Naive B cell (primary cell): ENCODE measurements around the gene ULBP3. TPM values are rescaled to one million over a fixed set of nuclear protein-coding genes. Genes with fewer than 3 reads are reported as not detected.
A peak's percentile ranks its signal among the peaks of the same experiment; 100 is the strongest.
"Not testable (repeated sequence)": the region's sequence is repeated elsewhere in the genome, so short reads cannot be mapped to it uniquely, and the experiment has no call there.

Experiments
- ATAC-seq, 2 donors: fragments of 150-1000 bp; cut with Tn5 transposase; 2 replicates each; pipeline ENCODE4 v1.10.0; 2021; ENCODE audit warnings: low read depth in 2 of 2, mild to moderate bottlenecking in 2 of 2, moderate library complexity in 2 of 2
- DNase-seq: peaks from one replicate; pipeline ENCODE4 v3.0.0; 2022
- H3K27ac Mint-ChIP-seq, 6 donors: one replicate each; pipeline ENCODE4 v1.8.0; 2020 to 2022; ENCODE audit warnings: mild to moderate bottlenecking in 6 of 6, mixed read lengths in 6 of 6, moderate library complexity in 5 of 6, inconsistent platforms in 2 of 6
- H3K27me3 Mint-ChIP-seq, 3 donors: one replicate each; pipeline ENCODE4 v1.8.0; 2021 to 2022; ENCODE audit warnings: mixed read lengths in 3 of 3, mild to moderate bottlenecking in 1 of 3
- H3K36me3 Mint-ChIP-seq, 2 donors: one replicate each; pipeline ENCODE4 v1.8.0; 2020 to 2022; ENCODE audit warnings: mixed read lengths in 2 of 2, inconsistent platforms in 1 of 2, mild to moderate bottlenecking in 1 of 2
- H3K4me1 Mint-ChIP-seq, 3 donors: one replicate each; pipeline ENCODE4 v1.8.0; 2020 to 2022; ENCODE audit warnings: mixed read lengths in 3 of 3, inconsistent platforms in 1 of 3, mild to moderate bottlenecking in 1 of 3, moderate library complexity in 1 of 3
- H3K4me3 Mint-ChIP-seq, 8 donors: one replicate each; pipeline ENCODE4 v1.8.0; 2020 to 2022; ENCODE audit warnings: mild to moderate bottlenecking in 8 of 8, mixed read lengths in 8 of 8, moderate library complexity in 8 of 8, inconsistent platforms in 2 of 8
- H3K9me3 Mint-ChIP-seq, 7 donors: one replicate each; pipeline ENCODE4 v1.8.0; 2020 to 2022; ENCODE audit warnings: mixed read lengths in 7 of 7, mild to moderate bottlenecking in 5 of 7, inconsistent platforms in 2 of 7, moderate library complexity in 1 of 7
- polyA plus RNA-seq, 6 donors: library from polyadenylated mRNA; unstranded; fragments of 300-500 nt; fragmentation: Illumina TruSeq; gene quantifications; one replicate each; pipeline ENCODE4 v1.2.3, GENCODE V29; 2021; ENCODE audit warnings: low read depth in 6 of 6

The ULBP3 gene
- polyA plus RNA-seq, 6 donors from 2014 or later = not detected

DNA sequence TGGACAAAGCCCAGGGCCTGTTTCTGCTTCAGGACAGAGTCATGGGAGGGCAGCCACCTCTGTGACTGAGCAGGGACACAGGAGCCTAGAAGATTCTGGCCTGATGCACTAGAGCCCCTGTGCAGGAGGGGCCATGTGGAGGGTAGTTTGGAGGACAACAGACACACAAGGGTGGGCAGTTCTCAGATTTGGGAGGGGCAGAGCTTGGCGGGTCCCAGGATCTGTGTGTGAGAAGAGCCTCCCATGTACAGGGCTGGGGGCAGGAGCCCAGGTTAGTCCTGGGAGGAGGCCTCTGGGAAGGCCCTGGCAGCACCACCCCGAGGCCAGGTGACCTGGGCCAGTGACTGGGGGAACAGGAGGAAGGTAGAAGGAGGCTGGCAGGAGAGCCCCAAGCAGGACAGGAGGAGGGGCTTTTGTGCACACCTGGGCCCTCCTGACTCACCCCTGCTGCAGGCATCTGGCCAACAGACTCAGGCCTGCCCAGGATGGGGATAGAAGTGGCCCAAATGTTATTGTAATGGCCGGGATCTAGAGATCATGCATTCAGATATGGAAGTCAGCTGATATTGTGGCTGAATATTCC is 1.4 kb upstream of the ULBP3 start:
- peak overlapping the region in 4 of 8 donors; percentile 37 to 94 (median 68) for H3K4me3 Mint-ChIP-seq
- H3K4me1 Mint-ChIP-seq = peaks cover 15 to 20% (median 19%) of the 10 kb centered on the region in 3 donors
- peaks cover 0 to 4% of the 10 kb centered on the region in 2 donors for H3K36me3 Mint-ChIP-seq
- DNase-seq (no peak), ATAC-seq (no peak)
- H3K27me3 Mint-ChIP-seq = peaks cover 38 to 51% (median 45%) of the 10 kb centered on the region in 3 donors
- H3K27ac Mint-ChIP-seq = no peak overlapping the region
- H3K9me3 Mint-ChIP-seq = no peaks in the 10 kb centered on the region

DNA sequence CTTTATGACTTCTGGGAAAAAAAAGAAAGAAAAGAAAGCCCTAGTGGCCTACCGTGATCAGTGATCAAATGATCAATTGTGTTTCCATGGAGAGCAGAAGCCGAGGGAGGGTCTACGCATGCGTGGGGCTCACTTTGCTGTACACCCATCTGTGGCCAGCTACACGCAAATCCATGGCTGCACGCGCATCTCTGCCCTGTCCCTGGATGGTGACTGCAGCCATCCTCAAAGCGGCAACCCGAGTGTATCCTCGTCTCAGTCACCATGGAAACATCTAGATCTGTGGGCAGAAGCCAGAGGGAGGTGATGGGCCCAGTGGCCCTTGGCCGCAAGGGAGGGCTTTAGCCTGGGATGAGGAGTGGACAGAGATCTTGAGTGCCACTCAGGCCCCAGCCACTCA is 785 bp upstream of the ULBP3 start:
- Mint-ChIP-seq H3K9me3 (no peaks in the 10 kb centered on the region), H3K27ac (peak overlapping the region in 1 of 6 donors; percentile 59), H3K4me3 (peak overlapping the region in 5 of 8 donors; percentile 33 to 94 (median 84)), H3K4me1 (peaks cover 15 to 20% (median 19%) of the 10 kb centered on the region in 3 donors), H3K27me3 (peaks cover 38 to 52% (median 51%) of the 10 kb centered on the region in 3 donors), H3K36me3 (peaks cover 0 to 4% of the 10 kb centered on the region in 2 donors)
- ATAC-seq (no peak), DNase-seq (no peak)

DNA sequence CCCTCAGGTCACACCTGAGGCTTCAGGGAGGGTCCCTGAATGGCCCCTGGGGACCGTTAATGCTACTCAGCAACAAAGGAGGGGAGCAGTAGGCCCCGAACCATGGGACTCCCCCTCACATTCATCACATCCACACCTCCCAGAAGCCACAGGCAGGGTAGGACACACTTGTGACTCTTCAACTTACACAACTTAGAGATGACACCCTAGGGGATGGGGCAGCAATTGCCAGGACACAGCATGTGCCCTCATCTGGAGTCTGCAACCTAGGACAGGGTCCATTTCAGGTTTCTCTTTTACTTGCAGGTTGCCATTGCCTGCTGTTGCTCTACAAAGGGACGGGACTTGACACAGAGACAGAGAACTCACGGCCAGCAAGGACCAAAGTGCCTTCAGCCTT is 770 bp downstream of the ULBP3 start:
- peaks cover 33 to 51% (median 47%) of the 10 kb centered on the region in 3 donors for H3K27me3 Mint-ChIP-seq
- H3K4me3 Mint-ChIP-seq = peak overlapping the region; percentile 78 to 94 (median 90)
- ATAC-seq = no peak
- H3K4me1 Mint-ChIP-seq = peaks cover 15 to 20% (median 19%) of the 10 kb centered on the region in 3 donors
- peak overlapping the region in 2 of 6 donors; percentile 14 to 43 for H3K27ac Mint-ChIP-seq
- no peak for DNase-seq
- peaks cover 0 to 4% of the 10 kb centered on the region in 2 donors for H3K36me3 Mint-ChIP-seq
- H3K9me3 Mint-ChIP-seq = no peaks in the 10 kb centered on the region

DNA sequence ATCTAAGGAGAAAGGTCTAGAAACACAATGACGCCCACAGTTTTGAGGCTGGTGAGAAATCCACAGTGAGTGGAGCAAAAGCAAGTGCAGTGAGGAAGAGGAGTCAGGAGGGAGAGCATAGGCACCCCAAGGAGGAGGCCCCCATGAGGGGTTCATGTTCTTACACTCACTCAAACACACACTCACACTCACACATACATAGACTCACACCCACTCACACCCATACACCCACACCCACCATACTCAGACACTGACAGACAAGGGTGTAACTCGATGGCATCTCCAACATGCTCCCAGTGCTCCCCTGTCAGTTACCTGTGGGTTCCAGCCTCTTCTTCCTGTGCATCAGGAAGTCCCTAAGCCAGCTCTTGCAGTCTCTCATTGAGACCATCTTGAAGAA is 3.8 kb downstream of the ULBP3 start:
- H3K4me1 Mint-ChIP-seq = peaks cover 9 to 14% (median 11%) of the 10 kb centered on the region in 3 donors
- H3K27ac Mint-ChIP-seq = no peak overlapping the region
- H3K9me3 Mint-ChIP-seq = no peaks in the 10 kb centered on the region
- DNase-seq = no peak
- peak overlapping the region in 1 of 8 donors; percentile 31 for H3K4me3 Mint-ChIP-seq
- peaks cover 0 to 8% of the 10 kb centered on the region in 2 donors for H3K36me3 Mint-ChIP-seq
- peaks cover 37 to 38% (median 37%) of the 10 kb centered on the region in 3 donors for H3K27me3 Mint-ChIP-seq
- ATAC-seq = no peak

DNA sequence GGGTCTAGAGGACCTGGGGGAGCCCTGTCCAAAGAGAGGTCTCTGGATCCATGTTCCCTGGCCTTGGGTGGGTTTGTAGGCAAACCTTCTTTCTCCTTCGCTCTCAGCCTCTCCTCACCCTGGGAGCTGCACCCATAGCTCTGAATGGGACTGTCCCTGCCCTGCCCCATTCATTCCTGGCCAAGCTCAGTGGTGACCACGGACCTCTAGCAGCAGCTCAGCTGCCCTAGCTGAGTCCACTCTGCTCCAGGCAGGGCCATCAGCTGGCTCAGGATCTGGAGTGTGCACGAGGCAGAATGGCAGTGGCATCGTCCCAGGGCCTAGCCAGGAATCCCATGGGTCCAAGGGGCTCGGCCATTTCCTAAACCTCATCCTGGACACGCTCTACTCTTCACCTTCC is 5.3 kb downstream of the ULBP3 start:
- H3K4me3 Mint-ChIP-seq = no peak overlapping the region
- DNase-seq (no peak), ATAC-seq (no peak)
- peaks cover 0 to 8% of the 10 kb centered on the region in 2 donors for H3K36me3 Mint-ChIP-seq
- H3K27ac Mint-ChIP-seq = no peak overlapping the region
- no peaks in the 10 kb centered on the region for H3K9me3 Mint-ChIP-seq
- H3K4me1 Mint-ChIP-seq = peaks cover 4 to 9% (median 7%) of the 10 kb centered on the region in 3 donors
- H3K27me3 Mint-ChIP-seq = peaks cover 43 to 53% (median 51%) of the 10 kb centered on the region in 3 donors

DNA sequence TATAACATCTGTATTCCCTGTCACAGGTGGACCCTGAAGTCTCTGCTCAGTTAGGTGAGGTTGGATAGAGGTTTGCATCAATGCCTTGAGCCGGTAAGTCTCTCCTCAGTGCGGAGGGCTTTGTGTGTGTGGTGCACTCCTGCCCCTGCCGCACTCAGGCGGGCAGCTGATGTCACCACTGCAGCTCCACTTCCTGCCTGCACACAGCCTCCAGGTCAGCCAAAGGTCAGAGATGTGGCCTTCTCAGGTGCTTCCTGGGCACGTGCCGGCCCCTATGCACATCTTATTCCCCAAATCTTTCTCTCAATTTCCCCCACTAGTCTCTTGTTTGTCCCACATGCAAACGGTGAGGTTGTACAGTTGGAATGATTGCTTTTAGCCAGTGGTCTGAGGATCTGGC is 8.9 kb downstream of the ULBP3 start:
- not testable (repeated sequence) for H3K9me3 Mint-ChIP-seq, H3K4me1 Mint-ChIP-seq, H3K36me3 Mint-ChIP-seq, H3K27ac Mint-ChIP-seq, DNase-seq, H3K4me3 Mint-ChIP-seq
- ATAC-seq = peak; percentile 67 to 75
- H3K27me3 Mint-ChIP-seq = peaks cover 43 to 57% (median 45%) of the 10 kb centered on the region in 3 donors

DNA sequence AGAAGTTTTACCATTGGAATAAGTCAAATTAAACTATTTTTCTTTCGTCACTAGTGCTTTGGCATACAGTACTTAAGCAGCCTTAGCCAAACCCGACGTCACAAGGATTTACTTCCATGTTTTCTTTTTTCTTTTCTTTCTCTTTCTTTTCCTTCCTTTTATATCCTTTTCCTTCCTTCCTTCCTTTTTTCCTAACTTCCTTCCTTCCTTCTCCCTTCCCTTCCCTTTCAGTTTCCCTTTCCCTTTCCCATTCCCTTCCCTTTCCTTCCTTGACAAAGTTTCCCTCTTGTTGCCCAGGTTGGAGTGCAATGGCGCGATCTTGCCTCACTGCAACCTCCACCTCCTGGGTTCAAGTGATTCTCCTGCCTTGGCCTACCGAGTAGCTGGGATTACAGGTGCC is 9.9 kb downstream of the ULBP3 start:
- H3K4me1 Mint-ChIP-seq = peaks cover 0 to 5% (median 3%) of the 10 kb centered on the region in 3 donors

DNA sequence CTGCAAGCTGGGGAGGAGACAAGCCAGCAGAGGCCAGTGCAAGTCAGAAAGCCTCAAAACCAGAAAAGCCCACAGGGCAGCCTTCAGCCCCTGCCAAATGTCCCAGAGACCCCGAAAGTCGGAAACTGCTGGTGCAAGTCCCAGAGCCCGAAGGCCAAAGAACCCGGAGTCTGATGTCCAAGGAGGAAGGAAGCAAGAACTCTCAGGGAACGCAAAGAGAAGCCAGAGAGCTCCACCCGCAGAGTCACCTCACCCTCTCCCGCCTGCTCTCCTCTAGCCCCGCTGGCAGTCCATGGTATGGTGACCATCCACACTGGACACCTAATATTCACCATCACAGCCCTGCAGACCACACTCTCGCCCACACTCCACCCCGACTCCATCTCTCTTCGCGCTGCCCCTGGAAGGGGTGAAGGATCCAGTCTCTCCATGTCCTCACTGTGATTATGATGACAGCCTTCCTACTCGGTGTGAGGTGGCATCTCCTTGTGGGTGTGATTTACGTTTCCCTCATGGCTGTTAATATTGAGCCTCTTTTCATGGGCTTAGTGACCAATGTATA is 10.6 kb downstream of the ULBP3 start:
- Mint-ChIP-seq H3K27ac (no peak overlapping the region), H3K9me3 (peaks cover 0 to 19% (median 5%) of the 10 kb centered on the region in 7 donors), H3K4me1 (peaks cover 0 to 5% (median 3%) of the 10 kb centered on the region in 3 donors), H3K4me3 (no peak overlapping the region), H3K27me3 (peaks cover 49 to 58% (median 52%) of the 10 kb centered on the region in 3 donors), H3K36me3 (peaks cover 4 to 22% of the 10 kb centered on the region in 2 donors)
- ATAC-seq (no peak), DNase-seq (no peak)

More for the DNA sequence above, 9.9 kb downstream of the ULBP3 start:
- Mint-ChIP-seq H3K27me3 (peaks cover 45 to 57% (median 50%) of the 10 kb centered on the region in 3 donors), H3K27ac (peak overlapping the region in 1 of 6 donors; percentile 75), H3K9me3 (peaks cover 0 to 16% (median 5%) of the 10 kb centered on the region in 7 donors), H3K4me3 (peak overlapping the region in 1 of 8 donors; percentile 66), H3K36me3 (peaks cover 4 to 18% of the 10 kb centered on the region in 2 donors)
- ATAC-seq = no peak
- no peak for DNase-seq

DNA sequence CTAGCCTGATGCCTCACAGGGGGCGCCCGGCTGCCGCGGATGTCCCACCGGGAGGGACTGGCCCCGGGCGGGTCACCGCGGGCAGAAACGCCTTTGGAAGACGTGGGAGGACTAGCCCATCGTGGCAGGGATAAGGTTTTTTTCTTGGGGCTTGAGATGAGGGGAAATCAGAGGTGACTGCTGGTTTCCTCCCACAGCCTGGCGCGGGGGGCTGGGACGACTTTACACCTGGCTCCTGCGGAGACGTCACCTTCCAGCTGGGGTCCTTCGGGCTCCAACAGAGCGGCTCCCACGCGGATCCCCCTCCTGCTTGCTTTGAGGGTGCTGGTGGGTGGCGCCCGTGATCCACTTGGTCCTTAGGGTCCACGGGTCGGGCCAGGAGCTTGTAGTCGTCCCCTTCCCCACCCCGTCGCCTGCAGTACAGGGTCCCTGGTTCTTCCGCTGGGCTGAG is 11.4 kb downstream of the ULBP3 start:
- Mint-ChIP-seq H3K4me3 (no peak overlapping the region), H3K27me3 (peaks cover 57 to 66% (median 58%) of the 10 kb centered on the region in 3 donors), H3K36me3 (peaks cover 4 to 22% of the 10 kb centered on the region in 2 donors), H3K9me3 (peaks cover 0 to 19% (median 6%) of the 10 kb centered on the region in 7 donors), H3K27ac (no peak overlapping the region), H3K4me1 (peaks cover 3 to 6% (median 5%) of the 10 kb centered on the region in 3 donors)
- no peak for ATAC-seq
- no peak for DNase-seq

DNA sequence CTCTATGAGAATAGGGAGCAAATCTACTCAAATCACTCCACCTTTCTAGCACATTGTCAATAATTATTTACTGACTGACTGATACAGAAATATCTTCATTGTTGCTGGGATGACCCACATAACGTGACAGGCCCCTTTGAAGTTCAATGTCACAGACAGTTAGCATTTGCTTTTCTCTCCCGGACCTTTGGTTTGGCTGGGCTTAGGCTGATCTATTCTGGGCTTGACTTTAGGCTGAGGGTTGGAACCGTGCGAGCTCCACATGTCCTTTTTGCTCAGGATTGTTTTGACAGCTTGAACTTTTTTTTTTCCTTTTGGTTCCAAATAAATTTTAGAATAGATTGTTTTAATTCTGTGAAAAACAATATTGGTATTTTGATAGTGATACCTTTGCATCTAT is 12.0 kb downstream of the ULBP3 start:
- peaks cover 7 to 22% of the 10 kb centered on the region in 2 donors for H3K36me3 Mint-ChIP-seq
- peaks cover 58 to 72% (median 63%) of the 10 kb centered on the region in 3 donors for H3K27me3 Mint-ChIP-seq
- peaks cover 0 to 19% (median 6%) of the 10 kb centered on the region in 7 donors for H3K9me3 Mint-ChIP-seq
- H3K4me3 Mint-ChIP-seq = no peak overlapping the region
- peaks cover 3 to 8% (median 5%) of the 10 kb centered on the region in 3 donors for H3K4me1 Mint-ChIP-seq
- no peak overlapping the region for H3K27ac Mint-ChIP-seq
- no peak for DNase-seq
- no peak for ATAC-seq

DNA sequence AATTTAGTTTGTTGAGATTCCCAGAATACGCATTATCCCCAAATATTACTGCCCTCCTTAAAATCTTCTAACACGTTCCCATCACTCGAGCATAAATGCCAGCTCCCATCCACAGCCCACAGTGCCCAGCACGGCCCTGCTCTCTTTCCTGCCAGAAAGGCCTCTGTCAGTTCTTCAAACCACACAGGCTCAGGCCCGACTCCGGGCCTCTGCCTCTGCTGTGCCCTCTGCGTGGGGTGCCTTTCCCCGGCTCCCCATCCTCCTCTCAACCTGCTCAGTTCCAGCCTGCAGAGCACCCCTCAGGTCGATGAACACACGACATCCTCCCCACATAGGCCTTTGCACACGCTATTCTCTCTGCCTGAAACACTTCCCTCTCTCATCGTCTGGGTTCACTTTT is 12.8 kb downstream of the ULBP3 start:
- Mint-ChIP-seq H3K27me3 (peaks cover 59 to 77% (median 67%) of the 10 kb centered on the region in 3 donors), H3K4me3 (no peak overlapping the region), H3K27ac (no peak overlapping the region), H3K9me3 (peaks cover 0 to 19% (median 6%) of the 10 kb centered on the region in 7 donors), H3K36me3 (peaks cover 5 to 22% of the 10 kb centered on the region in 2 donors), H3K4me1 (peaks cover 3 to 8% (median 5%) of the 10 kb centered on the region in 3 donors)
- ATAC-seq (no peak), DNase-seq (no peak)

DNA sequence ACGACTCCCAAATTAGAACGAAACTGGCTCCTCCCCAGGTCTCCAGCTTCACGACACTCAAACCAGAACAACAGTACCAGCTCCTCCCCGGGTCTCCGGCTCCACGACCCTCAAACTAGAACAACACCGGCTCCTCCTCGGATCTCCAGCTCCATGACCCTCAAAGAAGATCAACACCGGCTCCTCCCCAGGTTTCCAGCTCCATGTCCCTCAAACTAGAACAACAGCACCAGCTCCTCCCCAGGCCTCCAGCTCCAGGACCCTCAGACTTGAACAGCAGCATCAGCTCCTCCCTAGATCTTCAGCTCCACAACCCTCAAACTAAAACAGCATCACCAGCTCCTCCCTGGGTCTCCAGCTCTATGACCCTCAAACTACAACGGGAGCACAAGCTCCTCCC is 13.8 kb downstream of the ULBP3 start:
- Mint-ChIP-seq H3K27ac (peak overlapping the region in 1 of 6 donors; percentile 54), H3K4me3 (peak overlapping the region in 1 of 8 donors; percentile 65), H3K27me3 (peaks cover 62 to 86% (median 73%) of the 10 kb centered on the region in 3 donors), H3K36me3 (peaks cover 5 to 22% of the 10 kb centered on the region in 2 donors), H3K9me3 (peaks cover 0 to 19% (median 6%) of the 10 kb centered on the region in 7 donors), H3K4me1 (peaks cover 3 to 8% (median 3%) of the 10 kb centered on the region in 3 donors)
- no peak for ATAC-seq
- DNase-seq = no peak

DNA sequence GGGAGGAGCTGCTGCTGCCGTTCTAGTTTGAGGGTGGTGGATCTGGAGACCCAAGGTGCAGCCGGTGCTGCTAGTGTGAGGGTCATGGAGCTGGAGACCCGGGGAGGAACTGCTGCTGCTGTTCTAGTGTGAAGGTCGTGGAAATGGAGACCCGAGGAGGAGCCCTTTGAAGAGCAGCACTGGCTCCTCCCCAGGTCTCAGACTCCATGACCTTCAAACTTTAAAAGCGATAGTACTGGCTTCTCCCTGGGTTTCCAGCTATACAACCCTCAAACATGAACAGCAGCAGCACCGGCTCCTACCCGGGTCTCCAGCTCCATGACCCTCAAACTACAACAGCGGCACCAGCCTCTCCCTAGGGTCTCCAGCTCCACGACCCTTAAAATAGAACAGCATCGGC is 15.5 kb downstream of the ULBP3 start:
- Mint-ChIP-seq H3K27me3 (peaks cover 57 to 72% (median 64%) of the 10 kb centered on the region in 3 donors), H3K4me3 (no peak overlapping the region), H3K9me3 (peaks cover 0 to 19% (median 6%) of the 10 kb centered on the region in 7 donors), H3K4me1 (peaks cover 0 to 8% (median 3%) of the 10 kb centered on the region in 3 donors), H3K36me3 (peaks cover 5 to 22% of the 10 kb centered on the region in 2 donors), H3K27ac (no peak overlapping the region)
- DNase-seq (no peak), ATAC-seq (no peak)
